LHCN-M2 (cell line): ENCODE data around the gene CHAMP1. TPM values are rescaled to one million over a fixed set of nuclear protein-coding genes. Genes with fewer than 3 reads are reported as not detected.
A peak's percentile ranks its signal among the peaks of the same experiment; 100 is the strongest.

Experiments used
- DNase-seq: peaks from one replicate; pipeline ENCODE4 v3.0.0-alpha.2; 2012; ENCODE audit warnings: low read depth
- polyA plus RNA-seq: library from polyadenylated mRNA; unstranded; fragments of >200 nt; gene quantifications from one replicate; pipeline ENCODE4 v1.2.1, GENCODE V29; 2012; ENCODE audit warnings: missing spikeins
- total RNA-seq: library from RNA; depleted of rRNA; stranded (reverse); fragments of >200 nt; gene quantifications from 2 replicates; pipeline ENCODE4 v1.2.3, GENCODE V29; 2014; rRNA removed

Gene CHAMP1, protein sequence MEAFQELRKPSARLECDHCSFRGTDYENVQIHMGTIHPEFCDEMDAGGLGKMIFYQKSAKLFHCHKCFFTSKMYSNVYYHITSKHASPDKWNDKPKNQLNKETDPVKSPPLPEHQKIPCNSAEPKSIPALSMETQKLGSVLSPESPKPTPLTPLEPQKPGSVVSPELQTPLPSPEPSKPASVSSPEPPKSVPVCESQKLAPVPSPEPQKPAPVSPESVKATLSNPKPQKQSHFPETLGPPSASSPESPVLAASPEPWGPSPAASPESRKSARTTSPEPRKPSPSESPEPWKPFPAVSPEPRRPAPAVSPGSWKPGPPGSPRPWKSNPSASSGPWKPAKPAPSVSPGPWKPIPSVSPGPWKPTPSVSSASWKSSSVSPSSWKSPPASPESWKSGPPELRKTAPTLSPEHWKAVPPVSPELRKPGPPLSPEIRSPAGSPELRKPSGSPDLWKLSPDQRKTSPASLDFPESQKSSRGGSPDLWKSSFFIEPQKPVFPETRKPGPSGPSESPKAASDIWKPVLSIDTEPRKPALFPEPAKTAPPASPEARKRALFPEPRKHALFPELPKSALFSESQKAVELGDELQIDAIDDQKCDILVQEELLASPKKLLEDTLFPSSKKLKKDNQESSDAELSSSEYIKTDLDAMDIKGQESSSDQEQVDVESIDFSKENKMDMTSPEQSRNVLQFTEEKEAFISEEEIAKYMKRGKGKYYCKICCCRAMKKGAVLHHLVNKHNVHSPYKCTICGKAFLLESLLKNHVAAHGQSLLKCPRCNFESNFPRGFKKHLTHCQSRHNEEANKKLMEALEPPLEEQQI
- 33.8 and 34.4 TPM in 2 replicates for total RNA-seq
- polyA plus RNA-seq = 20.2 TPM

GRCh38 chr13:114314074-114314912 lies at the start of gene CHAMP1:
Gene CHAMP1 (plus strand): TSS chr13:114314503. CDS start chr13:114323843, 9,340 bp downstream.
- peak; percentile 96 for DNase-seq

GRCh38 chr13:114264886-114265611 lies 49.3 kb upstream of the CHAMP1 start:
- peak; percentile 84 for DNase-seq

GRCh38 chr13:114266241-114266640 lies 48.1 kb upstream of the CHAMP1 start:
- DNase-seq = no peak

GRCh38 chr13:114268344-114269280 lies 45.7 kb upstream of the CHAMP1 start:
- peak; percentile 53 for DNase-seq

GRCh38 chr13:114269281-114269770 lies 45.0 kb upstream of the CHAMP1 start:
- DNase-seq = no peak

GRCh38 chr13:114272977-114273376 lies 41.3 kb upstream of the CHAMP1 start:
- no peak for DNase-seq

DNA sequence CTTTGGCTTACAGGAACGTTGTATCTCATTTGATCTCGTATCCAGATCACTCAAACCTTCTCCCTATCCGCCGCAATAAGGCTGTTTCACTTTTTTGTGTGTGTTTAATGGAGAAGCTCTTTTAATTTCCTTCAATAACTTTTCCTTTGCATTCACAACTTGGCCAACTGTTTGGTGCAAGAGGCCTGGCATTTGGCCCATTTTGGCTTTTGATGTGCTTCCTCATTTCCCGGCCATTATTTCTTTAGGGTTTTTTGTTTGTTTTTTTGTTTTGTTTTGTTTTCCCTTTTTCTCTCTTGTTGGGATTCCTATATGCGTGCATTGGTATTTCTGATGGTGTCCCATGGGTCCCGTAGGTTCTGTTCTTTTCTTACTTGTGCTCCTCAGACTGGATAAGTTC lies 39.0 kb upstream of the CHAMP1 start:
- DNase-seq = no peak

DNA sequence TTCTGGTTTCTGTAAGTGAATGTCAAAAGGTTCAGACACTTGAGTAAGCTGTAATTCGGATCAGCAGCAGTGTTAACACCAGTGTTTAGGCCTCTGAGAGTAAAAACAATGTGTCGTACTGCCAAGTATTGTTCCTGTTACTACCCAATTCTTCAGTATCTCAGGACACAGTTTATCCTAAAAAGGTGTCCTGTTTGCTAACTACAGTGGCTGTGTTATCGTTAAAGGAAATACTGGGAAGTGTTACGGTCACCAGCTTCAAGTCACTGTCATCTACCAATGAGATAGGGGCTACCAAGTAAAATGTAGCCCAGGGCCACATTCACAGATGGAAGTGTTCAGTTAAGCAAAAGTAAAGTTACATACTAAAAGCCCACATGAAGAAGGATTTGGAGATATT lies 35.2 kb upstream of the CHAMP1 start:
- no peak for DNase-seq

- no peak for DNase-seq
These were observed 34.4 kb upstream of the CHAMP1 start for GRCh38 chr13:114279758-114280355.

DNA sequence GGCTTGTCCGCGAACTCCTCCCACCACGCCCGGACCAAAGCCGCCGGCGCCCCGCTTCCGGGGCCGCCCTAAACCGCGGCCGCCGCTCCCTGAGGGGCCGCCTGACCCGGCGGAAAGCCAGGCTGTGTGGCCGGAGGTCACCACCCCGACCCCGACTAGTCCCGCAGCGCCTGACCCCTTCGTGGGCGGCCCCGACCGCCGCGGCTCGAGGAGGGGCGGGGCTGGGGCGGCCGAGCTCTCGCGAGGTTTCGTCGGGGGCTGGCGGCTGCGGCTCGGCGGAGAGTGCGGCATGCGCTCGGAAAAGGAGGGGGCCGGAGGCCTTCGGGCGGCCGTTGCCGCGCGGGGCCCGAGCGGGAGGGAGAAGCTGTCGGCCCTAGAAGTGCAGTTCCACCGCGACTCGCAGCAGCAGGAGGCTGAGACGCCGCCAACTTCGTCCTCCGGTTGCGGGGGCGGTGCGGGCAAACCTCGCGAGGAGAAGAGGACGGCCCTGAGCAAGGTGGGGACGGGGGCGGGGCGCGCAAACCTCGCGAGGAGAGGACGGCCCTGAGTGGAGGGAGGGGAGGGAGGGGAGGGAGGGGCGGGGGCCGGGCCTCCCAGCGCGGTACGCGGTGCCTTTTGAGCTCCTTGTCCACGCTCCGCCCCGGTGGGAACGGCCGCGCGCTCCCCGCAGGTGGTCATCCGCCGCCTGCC lies 32.8 kb upstream of the CHAMP1 start, which contains the start of gene UPF3A:
TSS of gene UPF3A (plus strand) at position 251 of the 690 bp plus-strand sequence. CDS start at position 290, 39 bp downstream.
- peak; percentile 90 for DNase-seq

DNA sequence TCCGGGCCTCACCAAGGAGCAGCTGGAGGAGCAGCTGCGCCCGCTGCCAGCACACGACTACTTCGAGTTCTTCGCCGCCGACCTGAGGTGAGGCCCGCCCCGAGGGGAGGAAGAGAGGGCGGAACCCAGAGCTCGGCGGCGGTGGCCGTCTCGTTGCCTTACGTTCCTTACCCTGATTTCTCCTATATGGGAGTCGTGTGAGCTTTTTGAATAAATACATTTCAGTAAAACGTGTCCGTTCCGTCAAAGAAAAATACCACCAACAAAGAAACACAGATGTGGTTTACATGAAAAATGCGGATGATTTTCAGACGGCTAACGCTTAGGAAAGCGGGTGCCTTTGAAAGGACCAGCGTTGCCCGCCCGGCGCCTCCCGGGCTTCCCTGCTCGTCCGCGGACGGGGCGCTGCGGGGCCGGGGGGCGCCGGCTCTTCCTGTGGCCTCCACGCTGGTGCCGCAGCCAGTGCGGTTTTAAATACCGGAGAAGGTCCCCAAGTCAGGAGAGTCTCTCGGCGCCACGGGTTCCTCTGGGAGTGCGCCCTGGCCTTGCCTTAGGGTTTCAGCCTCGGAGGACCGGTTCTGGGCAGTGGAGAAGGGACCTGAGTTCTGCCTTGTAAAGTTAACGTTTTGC lies 32.1 kb upstream of the CHAMP1 start:
- DNase-seq = peak; percentile 83

- DNase-seq = no peak
These were observed 30.7 kb upstream of the CHAMP1 start for GRCh38 chr13:114283576-114283975.

GRCh38 chr13:114284680-114285079 lies 29.6 kb upstream of the CHAMP1 start:
- no peak for DNase-seq

DNA sequence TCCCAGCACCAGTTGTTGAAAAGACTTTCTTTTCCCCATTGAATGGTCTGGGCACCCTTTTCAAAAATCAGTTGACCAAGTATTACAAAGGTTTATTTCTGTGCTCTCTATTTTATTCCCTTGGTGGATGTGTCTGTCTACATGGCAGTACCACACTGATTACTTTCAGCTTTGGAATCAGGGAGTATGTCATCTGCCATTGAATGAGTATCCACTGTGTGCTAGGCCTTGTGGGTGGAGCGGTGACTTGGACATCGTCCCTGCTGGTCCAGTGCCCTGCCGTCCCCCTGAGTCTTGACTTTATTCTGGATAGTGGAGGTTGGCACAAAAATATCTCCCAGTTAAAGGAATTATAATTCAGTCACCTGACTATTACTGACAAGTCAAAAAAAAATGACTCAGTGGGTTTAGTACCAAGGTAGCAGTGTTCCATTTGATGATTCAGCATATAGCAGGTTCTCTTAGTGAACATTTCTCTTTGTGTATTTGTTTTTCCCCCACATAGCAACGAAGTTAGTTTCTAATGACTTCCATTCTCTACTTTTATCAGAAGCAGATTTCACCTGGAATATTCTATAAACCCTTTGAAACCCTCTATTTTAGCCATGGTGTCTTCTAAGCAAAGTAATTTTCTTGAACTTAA lies 29.0 kb upstream of the CHAMP1 start:
- peak; percentile 11 for DNase-seq

DNA sequence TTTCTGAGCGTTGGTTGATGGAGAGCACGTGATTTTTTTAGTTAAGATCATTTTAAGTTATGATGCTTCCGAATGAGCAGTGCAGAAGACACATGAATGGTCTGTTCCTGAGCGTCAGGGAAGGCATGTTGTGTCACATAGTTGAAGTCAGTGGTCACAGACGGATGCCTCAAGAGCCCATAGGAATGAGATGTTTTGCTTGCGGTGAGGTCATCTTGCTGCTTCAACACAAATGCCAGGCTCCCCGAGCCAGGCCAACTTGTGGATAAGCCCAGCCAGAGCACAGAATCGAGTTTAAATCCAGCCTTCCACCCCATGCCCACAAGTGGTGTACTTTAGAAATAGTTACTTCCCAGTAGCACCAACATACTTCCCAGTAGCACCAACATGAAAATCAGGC lies 27.5 kb upstream of the CHAMP1 start:
- peak; percentile 43 for DNase-seq

GRCh38 chr13:114288157-114288591 lies 26.1 kb upstream of the CHAMP1 start:
- no peak for DNase-seq

DNA sequence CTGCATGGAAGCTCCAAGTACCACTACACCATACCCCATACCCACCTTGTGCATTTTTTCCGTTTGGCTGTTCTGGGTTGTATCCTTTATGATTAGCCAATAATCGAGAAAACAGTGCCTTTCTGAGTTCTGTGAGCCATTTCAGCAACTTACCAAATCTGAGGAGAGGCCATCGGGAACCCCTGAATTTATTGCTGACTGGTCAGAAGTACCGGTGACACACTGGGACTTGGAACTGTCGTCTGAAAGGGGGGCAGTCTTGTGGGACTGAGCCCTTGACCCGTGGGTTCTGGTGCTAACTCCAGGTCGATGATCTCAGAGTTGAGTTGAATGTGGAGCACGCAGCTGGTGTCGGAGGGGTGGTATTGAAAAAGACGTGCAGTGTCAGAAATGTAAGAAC lies 17.9 kb upstream of the CHAMP1 start:
- DNase-seq = no peak
